Esophagus squamous epithelium (tissue), 4 donors: ENCODE data around the gene COPS8.

ENCODE experiments used
- CTCF ChIP-seq, 6 experiments: fragments of 450-650 bp in 4 of 6; fragments of 200-600 bp in 2 of 6; sonication (generic) in 2 of 6; IDR thresholded peaks; one replicate each; pipeline ENCODE4 v1.5.1; 2016 to 2019; ENCODE audit warnings: antibody characterized with exemption in 6 of 6, mild to moderate bottlenecking in 4 of 6, moderate library complexity in 4 of 6
- POLR2A ChIP-seq, 4 donors: fragments of 450-650 bp; IDR thresholded peaks; one replicate each; pipeline ENCODE4 v1.6.1; 2017; ENCODE audit warnings: antibody characterized with exemption in 4 of 4, mild to moderate bottlenecking in 4 of 4, moderate library complexity in 3 of 4

DNA sequence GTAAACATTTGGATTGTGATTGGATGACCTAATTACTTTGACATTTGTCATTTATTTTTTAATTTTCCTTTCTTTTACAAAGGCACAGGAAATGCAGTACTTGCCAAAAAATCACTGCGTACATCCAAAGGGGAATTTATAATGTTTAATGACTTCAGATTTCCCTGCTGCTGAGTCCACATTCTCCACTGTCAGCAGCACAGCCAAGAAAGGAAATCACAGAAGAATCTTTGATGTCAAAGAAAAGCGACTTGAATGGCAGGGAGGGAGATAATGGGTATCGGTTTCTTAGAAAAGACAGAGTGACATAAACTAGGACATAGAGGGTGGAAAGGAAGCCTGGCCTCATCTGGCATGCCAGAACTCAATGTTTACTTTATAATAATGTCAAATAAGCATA, 41.4 kb upstream of the COPS8 start:
- TF ChIP-seq CTCF (IDR thresholded peaks at IDR 0.05) (no peak), POLR2A (IDR thresholded peaks at IDR 0.05) (no peak)
